Endothelial cell of umbilical vein (primary cell): ENCODE data around the gene ITPR1. TPM values are rescaled to one million over a fixed set of nuclear protein-coding genes. Genes with fewer than 3 reads are reported as not detected.

Experiments
- BruUV-seq: library from RNA; stranded (reverse); fragments of 400-500 nt; replicated peaks from 2 replicates; lab custom pipeline; 2021; lab: Mats Ljungman, UMichigan
- CTCF ChIA-PET: fragments of 300-600, 350-600 bp; sonication (Branson Sonifier 250); formaldehyde crosslinking; loops from one replicate; lab custom pipeline; 2021; ENCODE audit warnings: antibody characterized with exemption, inconsistent platforms; lab: Charles Lee
- POLR2A ChIA-PET: fragments of 300-600, 350-600 bp; sonication (Branson Sonifier 250); formaldehyde crosslinking; loops from one replicate; lab custom pipeline; 2021; ENCODE audit warnings: antibody characterized with exemption, inconsistent platforms; lab: Charles Lee
- DNase-seq: peaks from one replicate; pipeline ENCODE4 v3.0.0-alpha.2; 2011; ENCODE audit warnings: low read depth, low spot score
- FAIRE-seq: peaks from 2 replicates; lab custom pipeline; 2011; peaks lifted over from hg19 to GRCh38; lab: Jason Lieb, UNC
- H2AFZ ChIP-seq: 2 replicates; pipeline ENCODE4 v1.6.0; 2012; ENCODE audit warnings: low read depth, low read length, control low read depth, inconsistent platforms
- H3K27ac ChIP-seq: 2 replicates; pipeline ENCODE4 v1.5.1; 2011; ENCODE audit warnings: low read depth, mild to moderate bottlenecking, control low read depth, low read length, moderate library complexity; ENCODE audit not compliant: insufficient read depth
- H3K27me3 ChIP-seq, 2 experiments: 2 replicates each; pipeline versions ENCODE4 v1.6.0 to v1.6.1; 2011; ENCODE audit warnings: low read length in 2 of 2, mixed read lengths in 1 of 2; ENCODE audit not compliant: control insufficient read depth in 2 of 2, insufficient read depth in 2 of 2
- H3K36me3 ChIP-seq, 2 experiments: 2 replicates in 1 of 2; 3 replicates in 1 of 2; pipeline ENCODE4 v1.5.1; 2011; ENCODE audit warnings: low read length in 2 of 2, mild to moderate bottlenecking in 1 of 2, moderate library complexity in 1 of 2; ENCODE audit not compliant: control insufficient read depth in 2 of 2, insufficient read depth in 2 of 2; ENCODE audit errors: extremely low read depth in 1 of 2
- H3K4me1 ChIP-seq: 3 replicates; pipeline ENCODE4 v1.5.1; 2011; ENCODE audit warnings: mild to moderate bottlenecking, low read length; ENCODE audit not compliant: control insufficient read depth, insufficient read depth; ENCODE audit errors: extremely low read depth
- H3K4me2 ChIP-seq: 2 replicates; pipeline ENCODE4 v1.6.1; 2011; ENCODE audit warnings: low read length, control low read depth, mixed read lengths; ENCODE audit not compliant: insufficient read depth
- H3K4me3 ChIP-seq, 3 experiments: fragments of 200-600 bp in 1 of 3; sonication (generic), shearing (Covaris generic) in 1 of 3; replicated peaks in 1 of 3; 2 replicates each; pipeline ENCODE4 v1.5.1; 2011 to 2016; ENCODE audit warnings: control low read depth in 3 of 3, low read length in 3 of 3, mild to moderate bottlenecking in 2 of 3, inconsistent platforms in 1 of 3, low read depth in 1 of 3, moderate library complexity in 1 of 3; ENCODE audit not compliant: insufficient read depth in 1 of 3
- H3K79me2 ChIP-seq: 2 replicates; pipeline ENCODE4 v1.6.0; 2012; ENCODE audit warnings: low read length, inconsistent platforms; ENCODE audit not compliant: control insufficient read depth, insufficient read depth
- H3K9ac ChIP-seq: replicated peaks from 2 replicates; pipeline ENCODE3; 2011; ENCODE audit warnings: low read length, control low read depth; ENCODE audit not compliant: insufficient read depth; ENCODE audit errors: extremely low read depth
- H3K9me1 ChIP-seq: replicated peaks from 3 replicates; pipeline ENCODE4 v1.6.0; 2011; ENCODE audit warnings: mild to moderate bottlenecking, low read length; ENCODE audit not compliant: control insufficient read depth, insufficient read depth; ENCODE audit errors: extremely low read depth
- H3K9me3 ChIP-seq: replicated peaks from 2 replicates; pipeline ENCODE4 v1.5.1; 2012; ENCODE audit warnings: low read length, inconsistent platforms; ENCODE audit not compliant: control insufficient read depth, insufficient read depth
- H4K20me1 ChIP-seq: replicated peaks from 2 replicates; pipeline ENCODE3; 2011; ENCODE audit warnings: mild to moderate bottlenecking, low read length; ENCODE audit not compliant: control insufficient read depth, insufficient read depth; ENCODE audit errors: extremely low read depth
- EZH2 ChIP-seq: IDR thresholded peaks from 2 replicates; pipeline ENCODE4 v1.6.1; 2012; ENCODE audit warnings: borderline replicate concordance, low read depth, mild to moderate bottlenecking, moderate library complexity, low read length, inconsistent platforms; ENCODE audit not compliant: severe bottlenecking
- FOS ChIP-seq: IDR thresholded peaks from 2 replicates; pipeline ENCODE4 v1.6.1; 2011; ENCODE audit warnings: mild to moderate bottlenecking, low read length, moderate library complexity, borderline replicate concordance; ENCODE audit not compliant: insufficient read depth
- GATA2 ChIP-seq: IDR thresholded peaks from 2 replicates; pipeline ENCODE4 v1.7.0; 2011; ENCODE audit warnings: low read depth, mild to moderate bottlenecking, moderate library complexity, mixed read lengths, low read length; ENCODE audit not compliant: insufficient read length, insufficient read depth
- JUN ChIP-seq: IDR thresholded peaks from 2 replicates; pipeline ENCODE4 v1.6.1; 2011; ENCODE audit warnings: borderline replicate concordance, low read depth; ENCODE audit not compliant: insufficient read length, insufficient read depth
- MYC ChIP-seq: IDR thresholded peaks from one replicate; pipeline ENCODE4 v1.6.1; 2011; ENCODE audit warnings: mild to moderate bottlenecking, low read depth, low read length
- POLR2A ChIP-seq: IDR thresholded peaks from 2 replicates; pipeline ENCODE4 v1.6.1; 2012; ENCODE audit warnings: low read depth, mild to moderate bottlenecking, control low read depth, low read length
- POLR2AphosphoS5 ChIP-seq: IDR thresholded peaks from 2 replicates; pipeline ENCODE4 v1.6.1; 2012; ENCODE audit warnings: low read depth, mild to moderate bottlenecking, control low read depth, low read length, moderate library complexity; ENCODE audit not compliant: insufficient read depth
- dilution Hi-C: fragments of 300-500 bp; cut with MboI; formaldehyde crosslinking; loops from one replicate; pipeline ENCODE4 v1.15.0; 2019; ENCODE audit warnings: low sequenced_read_pairs; ENCODE audit not compliant: extremely low pct_ligation_motif_present
- intact Hi-C: fragments of 100-400 bp; cut with micrococcal nuclease; formaldehyde crosslinking; loops from one replicate; pipeline ENCODE4 v1.10.0; 2022
- polyA plus RNA-seq, 4 experiments: library from polyadenylated mRNA; depleted of rRNA in 3 of 4; stranded (reverse) in 3 of 4; unstranded in 1 of 4; fragments of >200 nt; gene quantifications; 2 replicates each; pipeline versions ENCODE4 v1.2.1 to v1.2.3, GENCODE V29; 2011 to 2012; ENCODE audit warnings: missing spikeins in 1 of 4
- total RNA-seq: library from RNA; stranded (reverse); gene quantifications from 2 replicates; pipeline ENCODE4 v1.2.3, GENCODE V29; 2021
- TF ChIP-seq, protein P1 (sequence below), 2 donors: IDR thresholded peaks; 1 replicate in 1 of 2; 2 replicates in 1 of 2; pipeline ENCODE4 v1.5.1; 2011; ENCODE audit warnings: low read length in 2 of 2, mild to moderate bottlenecking in 2 of 2, moderate library complexity in 2 of 2, control low read depth in 1 of 2, inconsistent platforms in 1 of 2, low read depth in 1 of 2; ENCODE audit not compliant: insufficient read depth in 1 of 2; ENCODE audit errors: extremely low read depth in 1 of 2
- TF ChIP-seq, protein P2 (sequence below): IDR thresholded peaks from 2 replicates; pipeline ENCODE4 v1.6.1; 2011; ENCODE audit not compliant: insufficient read depth, insufficient read length

ITPR1 gene
- total and polyA plus RNA-seq, 2 donors (not counting 3 experiments of a cell fraction or from before 2014, with no cell fraction given) = 5.1 to 16.1 TPM

DNA sequence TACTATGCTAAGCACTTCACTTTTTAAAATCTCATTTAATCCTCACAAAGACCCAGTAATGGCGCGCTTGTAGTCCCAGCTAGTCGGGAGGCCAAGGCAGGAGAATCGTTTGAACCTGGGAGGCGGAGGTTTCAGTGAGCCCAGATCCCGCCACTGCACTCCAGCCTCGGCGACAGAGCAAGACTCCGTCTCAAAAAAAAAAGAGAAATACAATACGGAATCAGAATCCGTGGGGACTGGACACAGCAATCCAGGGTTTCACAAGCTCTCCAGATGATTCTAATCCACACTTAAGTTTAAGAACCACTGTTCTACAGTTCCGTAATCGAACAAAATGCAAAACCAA, 25.7 kb upstream of the ITPR1 start:
- POLR2A ChIA-PET = interaction anchor here (0.7 to 1.4 kb wide), 4 partner anchors 24 to 117 kb away, joined by 3 to 23 read pairs (median 4); partner anchors contain the start of gene ITPR1
- peak overlapping the region; percentile 66 for H3K4me2 ChIP-seq
- dilution Hi-C loops = no loop called here
- peaks cover 0 to 3% of the 10 kb centered on the region in 2 experiments for H3K27me3 ChIP-seq
- H3K4me3 ChIP-seq = peak overlapping the region in 1 of 3 experiments; percentile 83
- no peaks in the 10 kb centered on the region for H3K9me1 ChIP-seq
- FAIRE-seq (no peak), DNase-seq (no peak)
- peak overlapping the region; percentile 51 for H3K27ac ChIP-seq
- no peaks in the 10 kb centered on the region for H3K9me3 ChIP-seq
- TF ChIP-seq, protein P1, sequence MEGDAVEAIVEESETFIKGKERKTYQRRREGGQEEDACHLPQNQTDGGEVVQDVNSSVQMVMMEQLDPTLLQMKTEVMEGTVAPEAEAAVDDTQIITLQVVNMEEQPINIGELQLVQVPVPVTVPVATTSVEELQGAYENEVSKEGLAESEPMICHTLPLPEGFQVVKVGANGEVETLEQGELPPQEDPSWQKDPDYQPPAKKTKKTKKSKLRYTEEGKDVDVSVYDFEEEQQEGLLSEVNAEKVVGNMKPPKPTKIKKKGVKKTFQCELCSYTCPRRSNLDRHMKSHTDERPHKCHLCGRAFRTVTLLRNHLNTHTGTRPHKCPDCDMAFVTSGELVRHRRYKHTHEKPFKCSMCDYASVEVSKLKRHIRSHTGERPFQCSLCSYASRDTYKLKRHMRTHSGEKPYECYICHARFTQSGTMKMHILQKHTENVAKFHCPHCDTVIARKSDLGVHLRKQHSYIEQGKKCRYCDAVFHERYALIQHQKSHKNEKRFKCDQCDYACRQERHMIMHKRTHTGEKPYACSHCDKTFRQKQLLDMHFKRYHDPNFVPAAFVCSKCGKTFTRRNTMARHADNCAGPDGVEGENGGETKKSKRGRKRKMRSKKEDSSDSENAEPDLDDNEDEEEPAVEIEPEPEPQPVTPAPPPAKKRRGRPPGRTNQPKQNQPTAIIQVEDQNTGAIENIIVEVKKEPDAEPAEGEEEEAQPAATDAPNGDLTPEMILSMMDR (IDR thresholded peaks at IDR 0.05; ENCODE audit: extremely low read depth in 1 of 2, insufficient read depth in 1 of 2, low read depth in 1 of 2, low read length in 2 of 2) = no peak
- TF ChIP-seq GATA2 = no peak
- TF ChIP-seq, protein P2, sequence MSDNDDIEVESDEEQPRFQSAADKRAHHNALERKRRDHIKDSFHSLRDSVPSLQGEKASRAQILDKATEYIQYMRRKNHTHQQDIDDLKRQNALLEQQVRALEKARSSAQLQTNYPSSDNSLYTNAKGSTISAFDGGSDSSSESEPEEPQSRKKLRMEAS = no peak
- no peak for TF ChIP-seq MYC
- TF ChIP-seq POLR2AphosphoS5 = no peak
- no peak for TF ChIP-seq POLR2A
- no peak for TF ChIP-seq EZH2
- no peak for TF ChIP-seq FOS
- no peak for TF ChIP-seq JUN
- H3K79me2 ChIP-seq = peaks cover 2% of the 10 kb centered on the region
- H4K20me1 ChIP-seq = no peaks in the 10 kb centered on the region
- H3K9ac ChIP-seq = peak overlapping the region; percentile 82
- peaks cover 4% of the 10 kb centered on the region for H3K4me1 ChIP-seq
- H2AFZ ChIP-seq = peak overlapping the region; percentile 69
- CTCF ChIA-PET = interaction anchor here (0.6 to 4.4 kb wide), 7 partner anchors 11 to 166 kb away, joined by 3 to 36 read pairs (median 4); partner anchors contain the start of gene ITPR1
- intact Hi-C loops = loop anchor here (1.0 to 5.0 kb wide), 4 partner anchors 26 to 165 kb away; partner anchors contain the start of gene ITPR1
- BruUV-seq = no TSS peak
- H3K36me3 ChIP-seq = no peaks in the 10 kb centered on the region
